ENCODE results near the gene SLC17A7.

SLC17A7 gene

DNA sequence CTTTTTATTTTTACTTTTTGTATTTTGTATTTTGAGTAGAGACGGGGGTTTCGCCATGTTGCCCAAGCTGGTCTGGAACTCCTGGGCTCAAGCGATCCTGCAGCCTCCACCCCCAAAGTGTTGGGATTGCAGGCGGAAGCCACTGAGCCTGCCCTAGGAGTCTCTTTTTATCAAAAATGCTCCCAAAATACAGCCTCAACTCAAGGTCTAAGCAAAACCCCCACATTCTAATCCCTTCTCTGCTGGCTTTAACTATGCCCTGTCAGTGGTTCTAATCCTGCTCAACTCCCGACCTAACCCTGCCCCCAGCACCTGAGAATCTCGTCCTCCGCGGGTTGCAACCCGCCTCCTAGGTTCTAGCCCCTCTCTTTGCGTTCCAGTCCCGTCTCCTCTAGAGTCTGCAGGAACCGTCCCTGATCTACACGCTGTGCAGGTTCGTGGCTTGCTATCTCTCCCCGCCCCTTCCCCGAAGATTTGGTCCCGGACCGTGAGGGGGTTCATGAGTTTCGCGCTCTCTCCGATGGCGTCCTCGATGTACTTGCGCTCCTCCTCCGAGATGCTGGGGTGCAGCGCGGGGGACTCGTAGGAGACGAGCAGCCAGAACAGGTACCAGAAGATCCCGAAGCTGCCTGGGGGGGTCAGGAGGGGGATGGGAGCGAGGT lies 8.0 kb downstream of the SLC17A7 start:
- Histone ChIP-seq H3K4me3 (ENCODE audit: low read depth, low read length) (no peak overlapping the region), H3K9ac (ENCODE audit: low read depth, low read length) (no peak overlapping the region), H3K9me3 (ENCODE audit: control insufficient read depth, insufficient read depth, low read length) (no peaks in the 10 kb centered on the region), H3K27me3 (ENCODE audit: control insufficient read depth, insufficient read depth, low read length) (peaks cover 69% of the 10 kb centered on the region), H3K27ac (ENCODE audit: low read depth, low read length) (no peak overlapping the region), H3K36me3 (ENCODE audit: control insufficient read depth, insufficient read depth, low read length) (no peaks in the 10 kb centered on the region), H3K4me1 (ENCODE audit: control insufficient read depth, insufficient read depth, low read length) (peaks cover 10% of the 10 kb centered on the region; the same call in 1 of the 2 replicates)

DNA sequence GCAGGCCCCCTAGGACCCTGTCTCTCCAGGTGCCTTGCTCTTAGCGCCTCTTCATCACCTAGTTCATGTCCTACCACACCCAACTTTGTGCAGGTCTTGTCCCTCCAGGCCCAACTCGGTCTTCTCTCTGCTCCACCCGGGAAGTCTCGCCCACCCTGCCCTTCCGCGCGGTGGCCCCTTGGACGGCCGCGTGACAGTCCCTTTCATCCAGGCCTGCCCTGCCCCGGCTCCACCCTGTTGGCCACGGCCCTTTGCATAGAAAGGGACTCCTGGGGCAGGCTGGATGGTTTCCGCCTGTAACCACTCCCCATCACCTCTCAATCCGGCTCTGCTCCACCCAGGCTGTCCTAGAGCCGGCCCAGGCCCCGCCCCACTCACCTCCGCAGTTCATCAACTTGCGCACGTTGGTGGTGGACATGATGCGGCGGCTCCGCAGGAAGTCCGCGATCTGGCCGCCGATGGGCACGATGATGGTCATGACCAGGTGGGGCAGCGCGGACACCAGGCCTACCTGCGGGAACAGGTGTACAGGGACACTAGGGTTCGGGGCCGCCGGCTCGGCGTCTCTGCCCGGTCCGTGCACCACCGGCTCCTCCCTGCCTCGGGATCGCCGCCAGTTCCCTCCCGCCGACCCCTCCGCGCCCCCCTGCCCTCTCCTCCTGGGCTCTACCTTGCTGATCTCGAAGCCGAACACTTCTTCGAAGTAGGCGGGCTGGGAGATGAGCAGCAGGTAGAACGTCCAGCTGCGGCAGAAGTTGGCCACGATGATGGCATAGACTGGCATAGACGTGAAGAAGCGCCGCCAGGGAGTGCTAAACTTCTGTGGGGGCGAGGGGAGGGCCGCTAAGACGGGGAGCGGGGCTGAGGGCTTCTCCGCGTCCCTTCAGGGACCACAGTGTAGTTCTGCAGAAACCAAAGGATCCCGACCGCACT lies 8.9 kb downstream of the SLC17A7 start:
- peaks cover 60% of the 10 kb centered on the region for H3K27me3 ChIP-seq (ENCODE audit: control insufficient read depth, insufficient read depth, low read length)
- H3K9me3 ChIP-seq (ENCODE audit: control insufficient read depth, insufficient read depth, low read length): no peaks in the 10 kb centered on the region
- no peak overlapping the region for H3K27ac ChIP-seq (ENCODE audit: low read depth, low read length)
- H3K4me3 ChIP-seq (ENCODE audit: low read depth, low read length): peak overlapping the region; percentile 73
- H3K9ac ChIP-seq (ENCODE audit: low read depth, low read length): no peak overlapping the region
- H3K4me1 ChIP-seq (ENCODE audit: control insufficient read depth, insufficient read depth, low read length): peaks cover 15% of the 10 kb centered on the region
- H3K36me3 ChIP-seq (ENCODE audit: control insufficient read depth, insufficient read depth, low read length): no peaks in the 10 kb centered on the region

DNA sequence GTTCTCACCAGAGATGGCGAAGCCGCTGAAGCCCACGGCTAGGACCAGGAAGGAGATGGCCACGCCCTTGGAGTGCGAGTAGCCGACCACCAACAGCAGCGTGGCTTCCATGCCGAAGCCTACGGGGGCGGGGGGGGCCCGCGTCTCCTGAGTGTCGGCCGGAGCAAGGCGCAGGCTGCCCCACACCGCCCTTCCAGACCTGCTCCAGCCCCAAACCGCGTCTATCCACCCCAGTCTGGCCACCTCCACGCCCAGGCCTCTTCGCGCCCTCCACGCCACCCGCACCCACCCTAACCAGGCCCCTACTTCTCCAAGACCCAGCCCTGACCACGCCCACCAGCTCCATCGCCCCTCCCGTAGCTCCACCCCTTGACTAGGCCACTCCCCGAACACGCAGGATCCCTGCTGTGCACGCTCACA lies 10.0 kb downstream of the SLC17A7 start:
- no peak overlapping the region for H3K4me3 ChIP-seq (ENCODE audit: low read depth, low read length)
- no peaks in the 10 kb centered on the region for H3K36me3 ChIP-seq (ENCODE audit: control insufficient read depth, insufficient read depth, low read length)
- peaks cover 60% of the 10 kb centered on the region for H3K27me3 ChIP-seq (ENCODE audit: control insufficient read depth, insufficient read depth, low read length)
- no peak overlapping the region for H3K9ac ChIP-seq (ENCODE audit: low read depth, low read length)
- H3K27ac ChIP-seq (ENCODE audit: low read depth, low read length): no peak overlapping the region
- H3K4me1 ChIP-seq (ENCODE audit: control insufficient read depth, insufficient read depth, low read length): peaks cover 20% of the 10 kb centered on the region
- H3K9me3 ChIP-seq (ENCODE audit: control insufficient read depth, insufficient read depth, low read length): no peaks in the 10 kb centered on the region

GRCh38 chr19:49430678-49431329 lies 10.5 kb downstream of the SLC17A7 start:
- no peak overlapping the region for H3K9ac ChIP-seq (ENCODE audit: low read depth, low read length)
- H3K4me1 ChIP-seq (ENCODE audit: control insufficient read depth, insufficient read depth, low read length): peaks cover 20% of the 10 kb centered on the region
- no peak overlapping the region for H3K4me3 ChIP-seq (ENCODE audit: low read depth, low read length)
- no peaks in the 10 kb centered on the region for H3K9me3 ChIP-seq (ENCODE audit: control insufficient read depth, insufficient read depth, low read length)
- H3K27me3 ChIP-seq (ENCODE audit: control insufficient read depth, insufficient read depth, low read length): peaks cover 58% of the 10 kb centered on the region
- H3K36me3 ChIP-seq (ENCODE audit: control insufficient read depth, insufficient read depth, low read length): no peaks in the 10 kb centered on the region
- H3K27ac ChIP-seq (ENCODE audit: low read depth, low read length): no peak overlapping the region

- Histone ChIP-seq H3K9ac (ENCODE audit: low read depth, low read length) (no peak overlapping the region), H3K9me3 (ENCODE audit: control insufficient read depth, insufficient read depth, low read length) (no peaks in the 10 kb centered on the region), H3K27ac (ENCODE audit: low read depth, low read length) (no peak overlapping the region), H3K36me3 (ENCODE audit: control insufficient read depth, insufficient read depth, low read length) (no peaks in the 10 kb centered on the region), H3K4me1 (ENCODE audit: control insufficient read depth, insufficient read depth, low read length) (peaks cover 20% of the 10 kb centered on the region), H3K27me3 (ENCODE audit: control insufficient read depth, insufficient read depth, low read length) (peaks cover 63% of the 10 kb centered on the region), H3K4me3 (ENCODE audit: low read depth, low read length) (no peak overlapping the region)
These were observed 11.1 kb downstream of the SLC17A7 start for GRCh38 chr19:49430172-49430677.

DNA sequence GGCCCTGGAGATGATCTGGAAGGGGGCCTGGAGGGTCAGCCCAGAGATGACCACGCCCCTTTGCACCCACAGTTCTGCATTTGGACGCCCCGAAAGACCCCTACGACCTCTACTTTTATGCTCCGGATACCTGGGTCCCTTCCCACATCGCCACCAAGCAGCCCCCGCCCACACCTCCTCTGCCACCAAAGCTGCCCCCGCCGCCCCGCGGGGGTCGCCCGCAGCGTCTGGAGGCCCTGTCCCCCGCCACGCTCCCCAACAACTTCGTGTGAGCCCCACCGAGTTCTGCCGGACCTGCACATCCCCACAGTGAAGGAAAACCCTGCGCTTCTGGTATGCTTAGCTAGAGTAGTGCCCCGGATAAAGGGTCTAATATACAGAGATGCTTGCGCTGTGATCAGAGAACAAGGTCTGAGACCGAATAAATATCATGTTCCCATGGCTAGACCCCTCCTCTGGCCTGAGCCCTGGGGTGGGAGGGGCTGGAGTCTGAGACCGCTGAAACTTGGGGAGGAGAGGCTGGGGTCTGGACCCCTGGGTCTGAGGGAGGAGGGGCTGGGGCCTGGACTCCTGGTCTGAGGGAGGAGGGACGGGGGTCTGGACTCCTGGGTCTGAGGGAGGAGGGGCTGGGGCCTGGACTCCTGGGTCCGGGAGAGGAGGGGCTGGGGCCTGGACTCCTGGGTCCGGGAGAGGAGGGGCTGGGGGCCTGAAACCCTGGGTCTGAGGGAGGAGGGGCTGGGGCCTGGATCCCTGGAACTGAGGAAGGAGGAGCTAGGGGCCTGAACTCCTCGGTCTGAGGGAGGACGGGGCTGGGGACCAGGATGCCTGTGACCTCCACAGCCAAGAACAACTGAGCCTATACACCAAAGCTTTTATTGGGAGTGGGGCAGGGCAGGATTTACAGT lies 12.5 kb downstream of the SLC17A7 start:
- no peak overlapping the region for H3K27ac ChIP-seq (ENCODE audit: low read depth, low read length)
- peaks cover 71% of the 10 kb centered on the region for H3K27me3 ChIP-seq (ENCODE audit: control insufficient read depth, insufficient read depth, low read length)
- peaks cover 21% of the 10 kb centered on the region for H3K4me1 ChIP-seq (ENCODE audit: control insufficient read depth, insufficient read depth, low read length)
- H3K4me3 ChIP-seq (ENCODE audit: low read depth, low read length): peak overlapping the region; percentile 70
- no peaks in the 10 kb centered on the region for H3K9me3 ChIP-seq (ENCODE audit: control insufficient read depth, insufficient read depth, low read length)
- H3K36me3 ChIP-seq (ENCODE audit: control insufficient read depth, insufficient read depth, low read length): no peaks in the 10 kb centered on the region
- no peak overlapping the region for H3K9ac ChIP-seq (ENCODE audit: low read depth, low read length)

DNA sequence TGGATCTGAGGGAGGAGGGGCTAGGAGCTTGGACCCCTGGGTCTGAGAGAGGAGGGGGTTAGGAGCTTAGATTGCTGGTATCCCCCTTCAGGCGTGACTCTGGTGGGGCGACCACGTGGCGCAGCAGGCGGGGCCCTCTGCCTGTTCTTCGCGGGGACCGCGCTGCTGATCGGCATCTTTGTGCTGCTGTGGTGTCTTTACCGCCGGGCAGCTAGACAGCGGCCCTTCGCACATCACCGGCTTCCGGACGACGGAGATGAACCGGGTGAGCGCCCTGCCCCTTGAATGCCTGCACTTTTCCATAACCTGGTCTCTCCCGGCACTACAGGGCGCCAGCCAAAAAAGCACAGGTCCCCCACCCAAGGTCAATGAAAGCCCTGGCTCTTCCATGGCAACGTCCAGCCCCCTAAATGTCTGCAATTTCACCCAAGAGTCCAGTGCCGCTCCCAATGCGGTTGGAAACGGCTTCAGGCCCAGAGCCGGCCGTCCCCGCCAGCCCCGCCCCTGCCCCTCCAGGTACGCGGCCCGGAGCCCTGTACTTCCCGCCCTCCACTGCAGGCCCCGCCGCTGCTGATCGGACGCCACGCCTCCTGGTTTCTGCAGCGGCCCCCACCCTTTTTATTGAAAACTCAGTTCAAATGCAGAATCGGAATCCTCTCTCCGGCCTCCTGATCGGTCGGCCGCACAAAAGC lies 13.3 kb downstream of the SLC17A7 start:
- Histone ChIP-seq H3K27ac (ENCODE audit: low read depth, low read length) (no peak overlapping the region), H3K4me3 (ENCODE audit: low read depth, low read length) (peak overlapping the region; percentile 70), H3K9me3 (ENCODE audit: control insufficient read depth, insufficient read depth, low read length) (no peaks in the 10 kb centered on the region), H3K36me3 (ENCODE audit: control insufficient read depth, insufficient read depth, low read length) (no peaks in the 10 kb centered on the region), H3K9ac (ENCODE audit: low read depth, low read length) (peak overlapping the region; percentile 45), H3K4me1 (ENCODE audit: control insufficient read depth, insufficient read depth, low read length) (peaks cover 22% of the 10 kb centered on the region), H3K27me3 (ENCODE audit: control insufficient read depth, insufficient read depth, low read length) (peaks cover 71% of the 10 kb centered on the region)

DNA sequence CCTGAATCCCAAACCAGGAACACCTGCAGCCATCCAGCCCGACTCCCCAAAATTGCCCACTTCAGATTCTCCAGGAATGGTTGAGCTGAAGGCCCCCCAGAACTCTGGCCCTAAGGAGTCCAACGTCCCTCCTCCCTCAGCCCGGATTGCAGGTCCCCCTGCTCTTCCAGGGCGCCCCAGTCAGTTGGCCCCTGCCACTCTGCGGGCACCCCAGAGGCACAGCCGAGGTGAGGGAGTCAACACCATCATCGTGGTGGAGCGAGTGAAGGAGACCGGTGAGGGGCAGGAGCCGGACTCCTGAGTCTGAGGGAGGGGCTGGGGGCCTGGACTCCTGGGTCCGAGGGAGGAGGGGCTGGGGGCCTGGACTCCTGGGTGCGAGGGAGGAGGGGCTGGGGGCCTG lies 14.0 kb downstream of the SLC17A7 start:
- Histone ChIP-seq H3K27ac (ENCODE audit: low read depth, low read length) (no peak overlapping the region), H3K9me3 (ENCODE audit: control insufficient read depth, insufficient read depth, low read length) (no peaks in the 10 kb centered on the region), H3K4me1 (ENCODE audit: control insufficient read depth, insufficient read depth, low read length) (peaks cover 22% of the 10 kb centered on the region), H3K36me3 (ENCODE audit: control insufficient read depth, insufficient read depth, low read length) (no peaks in the 10 kb centered on the region), H3K9ac (ENCODE audit: low read depth, low read length) (no peak overlapping the region), H3K27me3 (ENCODE audit: control insufficient read depth, insufficient read depth, low read length) (peaks cover 71% of the 10 kb centered on the region), H3K4me3 (ENCODE audit: low read depth, low read length) (no peak overlapping the region)

- Histone ChIP-seq H3K27me3 (ENCODE audit: control insufficient read depth, insufficient read depth, low read length) (peaks cover 74% of the 10 kb centered on the region), H3K9me3 (ENCODE audit: control insufficient read depth, insufficient read depth, low read length) (no peaks in the 10 kb centered on the region), H3K9ac (ENCODE audit: low read depth, low read length) (no peak overlapping the region), H3K36me3 (ENCODE audit: control insufficient read depth, insufficient read depth, low read length) (no peaks in the 10 kb centered on the region), H3K27ac (ENCODE audit: low read depth, low read length) (no peak overlapping the region), H3K4me3 (ENCODE audit: low read depth, low read length) (peak overlapping the region; percentile 43; the same call in 1 of the 2 replicates), H3K4me1 (ENCODE audit: control insufficient read depth, insufficient read depth, low read length) (peaks cover 22% of the 10 kb centered on the region)
These were observed 15.3 kb downstream of the SLC17A7 start for GRCh38 chr19:49425922-49426592.

Data from HUES48 (cell line).